Keratinocyte (primary cell): ENCODE data around the gene FOXP2. TPM values are rescaled to one million over a fixed set of nuclear protein-coding genes. Genes with fewer than 3 reads are reported as not detected.

Source experiments
- DNase-seq: peaks from one replicate; pipeline ENCODE4 v3.0.0-alpha.2; 2011; ENCODE audit warnings: low read depth, missing footprints, low spot score
- FAIRE-seq: peaks from 2 replicates; lab custom pipeline; 2011; peaks lifted over from hg19 to GRCh38; lab: Jason Lieb, UNC
- H2AFZ ChIP-seq: 2 replicates; pipeline ENCODE4 v1.6.0; 2012; ENCODE audit warnings: low read length, control low read depth, inconsistent platforms; ENCODE audit not compliant: control insufficient read depth
- H3K27ac ChIP-seq: 2 replicates; pipeline ENCODE4 v1.5.1; 2011; ENCODE audit warnings: low read length; ENCODE audit not compliant: control insufficient read depth, insufficient read depth
- H3K27me3 ChIP-seq: 3 replicates; pipeline ENCODE4 v1.6.0; 2011; ENCODE audit warnings: low read length; ENCODE audit not compliant: control insufficient read depth, insufficient read depth; ENCODE audit errors: extremely low read depth
- H3K36me3 ChIP-seq, 2 experiments: 2 replicates in 1 of 2; 3 replicates in 1 of 2; pipeline ENCODE4 v1.5.1; 2011; ENCODE audit warnings: low read length in 2 of 2, mild to moderate bottlenecking in 1 of 2; ENCODE audit not compliant: control insufficient read depth in 2 of 2, insufficient read depth in 2 of 2; ENCODE audit errors: extremely low read depth in 1 of 2
- H3K4me1 ChIP-seq: 3 replicates; pipeline ENCODE4 v1.5.1; 2011; ENCODE audit warnings: low read length; ENCODE audit not compliant: control insufficient read depth, insufficient read depth; ENCODE audit errors: extremely low read depth
- H3K4me2 ChIP-seq: 3 replicates; pipeline ENCODE4 v1.6.0; 2011; ENCODE audit warnings: low read depth, low read length; ENCODE audit not compliant: control insufficient read depth, insufficient read depth; ENCODE audit errors: extremely low read depth
- H3K4me3 ChIP-seq, 3 experiments: fragments of 200-600 bp in 1 of 3; sonication (generic) in 1 of 3; 2 replicates in 2 of 3; 3 replicates in 1 of 3; pipeline ENCODE4 v1.5.1; 2011 to 2016; ENCODE audit warnings: low read length in 3 of 3, mild to moderate bottlenecking in 3 of 3, control low read depth in 2 of 3, inconsistent platforms in 1 of 3, low read depth in 1 of 3, mixed read lengths in 1 of 3, mixed run types in 1 of 3, moderate library complexity in 1 of 3; ENCODE audit not compliant: control insufficient read depth in 2 of 3, insufficient read depth in 2 of 3; ENCODE audit errors: extremely low read depth in 1 of 3
- H3K79me2 ChIP-seq: 2 replicates; pipeline ENCODE4 v1.6.0; 2012; ENCODE audit warnings: low read length; ENCODE audit not compliant: control insufficient read depth, insufficient read depth
- H3K9ac ChIP-seq: 3 replicates; pipeline ENCODE4 v1.6.0; 2011; ENCODE audit warnings: low read length; ENCODE audit not compliant: control insufficient read depth, insufficient read depth; ENCODE audit errors: extremely low read depth
- H3K9me1 ChIP-seq: 3 replicates; pipeline ENCODE4 v1.6.0; 2011; ENCODE audit warnings: low read length; ENCODE audit not compliant: control insufficient read depth, insufficient read depth; ENCODE audit errors: extremely low read depth
- H3K9me3 ChIP-seq: 2 replicates; pipeline ENCODE4 v1.5.1; 2012; ENCODE audit warnings: low read depth, low read length; ENCODE audit not compliant: control insufficient read depth
- H4K20me1 ChIP-seq: 3 replicates; pipeline ENCODE4 v1.6.0; 2011; ENCODE audit warnings: low read length; ENCODE audit not compliant: control insufficient read depth, insufficient read depth; ENCODE audit errors: extremely low read depth
- CTCF ChIP-seq, 3 experiments: IDR thresholded peaks in 1 of 3; conservative IDR thresholded peaks in 1 of 3; optimal IDR thresholded peaks in 1 of 3; 2 replicates in 2 of 3; 3 replicates in 1 of 3; pipeline versions ENCODE3 to v1.5.1; 2011; ENCODE audit warnings: low read length in 3 of 3, mild to moderate bottlenecking in 3 of 3, moderate library complexity in 2 of 3, control low read depth in 1 of 3, inconsistent platforms in 1 of 3; ENCODE audit not compliant: insufficient read depth in 2 of 3; ENCODE audit errors: extremely low read depth in 1 of 3
- EZH2 ChIP-seq: IDR thresholded peaks from one replicate; pipeline ENCODE4 v1.6.1; 2012; ENCODE audit warnings: inconsistent platforms, mild to moderate bottlenecking, low read length, moderate library complexity
- dilution Hi-C: fragments of 300-500 bp; cut with MboI; formaldehyde crosslinking; loops from one replicate; pipeline ENCODE4 v1.7.0; 2020; ENCODE audit warnings: low sequenced_read_pairs; ENCODE audit not compliant: extremely low pct_ligation_motif_present
- polyA plus RNA-seq, 5 experiments: library from polyadenylated mRNA; depleted of rRNA in 3 of 5; stranded (reverse) in 3 of 5; stranded (forward) in 1 of 5; unstranded in 1 of 5; fragments of >200 nt; gene quantifications; 1 replicate in 1 of 5; 2 replicates in 3 of 5; 3 replicates in 1 of 5; pipeline versions ENCODE4 v1.2.1 to v1.2.3, GENCODE V29; 2011 to 2012; ENCODE audit warnings: missing spikeins in 2 of 5, low read depth in 1 of 5, low replicate concordance in 1 of 5

The FOXP2 gene
- polyA plus RNA-seq, 1 donor (not counting 4 experiments of a cell fraction or from before 2014, with no cell fraction given) = 0.98 TPM

- Histone ChIP-seq H3K4me2 (no peak overlapping the region), H3K27me3 (no peaks in the 10 kb centered on the region), H3K79me2 (no peaks in the 10 kb centered on the region), H2AFZ (no peak overlapping the region), H3K9me1 (no peaks in the 10 kb centered on the region), H3K4me1 (no peaks in the 10 kb centered on the region), H3K36me3 (no peaks in the 10 kb centered on the region), H3K27ac (no peak overlapping the region), H4K20me1 (no peaks in the 10 kb centered on the region), H3K9ac (no peak overlapping the region), H3K4me3 (no peak overlapping the region), H3K9me3 (no peaks in the 10 kb centered on the region)
- no peak for TF ChIP-seq CTCF (optimal IDR thresholded peaks at IDR 0.05 in 1 of 3, IDR thresholded peaks at IDR 0.05 in 1 of 3, conservative IDR thresholded peaks at IDR 0.05 in 1 of 3; ENCODE audit: extremely low read depth in 1 of 3, insufficient read depth in 2 of 3, low read length in 3 of 3)
- no peak for TF ChIP-seq EZH2
- FAIRE-seq = no peak
- dilution Hi-C loops = no loop called here
- no peak for DNase-seq
Measured at GRCh38 chr7:114695182-114695581, 280.6 kb downstream of the FOXP2 start.

DNA sequence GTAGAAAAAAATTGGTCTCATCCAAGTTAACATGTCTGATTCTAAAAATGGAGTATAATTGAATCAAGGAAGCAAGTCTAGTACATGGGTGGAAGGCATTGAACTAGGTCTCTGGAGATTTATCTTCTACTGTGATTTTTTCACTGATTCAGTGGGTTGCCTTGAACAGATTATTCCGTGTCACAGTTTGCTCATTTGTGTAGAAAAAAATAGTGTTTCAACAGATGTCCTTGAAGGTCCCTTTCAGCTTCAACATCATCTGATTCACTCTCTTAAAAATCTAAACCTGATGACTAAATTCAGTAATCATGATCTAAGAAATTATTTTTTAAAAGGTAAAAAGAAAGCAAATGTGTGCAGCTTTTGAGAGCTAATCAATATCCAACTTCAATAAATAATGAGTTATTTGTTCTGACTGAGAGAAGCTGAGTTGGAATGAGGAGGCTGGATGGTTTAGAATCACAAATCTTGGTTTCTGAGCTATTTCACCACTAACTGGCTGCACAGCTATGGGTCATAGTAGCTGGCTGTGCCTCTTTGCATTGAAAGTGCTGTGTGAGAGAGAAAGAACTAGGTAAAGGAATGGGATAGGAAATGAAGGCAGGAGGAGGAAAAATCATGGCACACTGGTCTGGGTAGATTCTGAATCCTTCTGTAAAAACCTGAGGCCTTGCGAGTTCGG is 285.8 kb downstream of the FOXP2 start:
- no peak for DNase-seq
- FAIRE-seq = no peak
- Histone ChIP-seq H3K4me2 (no peak overlapping the region), H3K27ac (no peak overlapping the region), H3K9me3 (no peaks in the 10 kb centered on the region), H3K9me1 (no peaks in the 10 kb centered on the region), H3K27me3 (no peaks in the 10 kb centered on the region), H3K9ac (no peak overlapping the region), H3K4me3 (no peak overlapping the region), H3K4me1 (no peaks in the 10 kb centered on the region), H4K20me1 (no peaks in the 10 kb centered on the region), H3K79me2 (no peaks in the 10 kb centered on the region), H2AFZ (no peak overlapping the region), H3K36me3 (no peaks in the 10 kb centered on the region)
- dilution Hi-C loops = no loop called here
- TF ChIP-seq CTCF (optimal IDR thresholded peaks at IDR 0.05 in 1 of 3, IDR thresholded peaks at IDR 0.05 in 1 of 3, conservative IDR thresholded peaks at IDR 0.05 in 1 of 3; ENCODE audit: extremely low read depth in 1 of 3, insufficient read depth in 2 of 3, low read length in 3 of 3) (no peak), EZH2 (no peak)
